SK-N-SH treated with all-trans-retinoic acid at 6 μM for 48 hours (cell line): ENCODE data around the gene DCDC2.
"Not testable (repeated sequence)": the region's sequence is repeated elsewhere in the genome, so short reads cannot be mapped to it uniquely, and the experiment has no call there.

Experiments
- ATAC-seq: fragments of 200-7000 bp; cut with Tn5 transposase; 3 replicates; pipeline ENCODE4 v1.9.1; 2020; ENCODE audit warnings: mild to moderate bottlenecking, moderate library complexity
- ARNTL ChIP-seq: fragments of 450-650 bp; formaldehyde crosslinking; IDR thresholded peaks from 2 replicates; pipeline ENCODE4 v1.5.0; 2020; ENCODE audit warnings: low read depth, mild to moderate bottlenecking, moderate library complexity, borderline replicate concordance
- BACH2 ChIP-seq: fragments of 250-450 bp; sonication (Bioruptor Pico); IDR thresholded peaks from 2 replicates; pipeline ENCODE4 v1.9.0; 2021; ENCODE audit warnings: mild to moderate bottlenecking, borderline replicate concordance
- CSDC2 ChIP-seq: fragments of 250-450 bp; sonication (Bioruptor Pico); IDR thresholded peaks from 2 replicates; pipeline ENCODE4 v1.5.0; 2020; ENCODE audit warnings: mild to moderate bottlenecking, moderate library complexity
- ESRRG ChIP-seq: fragments of 250-450 bp; sonication (Bioruptor Pico); IDR thresholded peaks from 2 replicates; pipeline ENCODE4 v1.6.1; 2021; ENCODE audit warnings: mild to moderate bottlenecking
- GLIS3 ChIP-seq: fragments of 250-450 bp; sonication (Bioruptor Pico); IDR thresholded peaks from 2 replicates; pipeline ENCODE4 v1.5.0; 2020; ENCODE audit warnings: mild to moderate bottlenecking, moderate library complexity
- ISL1 ChIP-seq: fragments of 250-450 bp; sonication (Bioruptor Pico); IDR thresholded peaks from 2 replicates; pipeline ENCODE4 v2.1.2; 2022; ENCODE audit warnings: mild to moderate bottlenecking, moderate library complexity
- OSR1 ChIP-seq: fragments of 250-450 bp; sonication (Bioruptor Pico); IDR thresholded peaks from 2 replicates; pipeline ENCODE4 v1.8.0; 2022; ENCODE audit warnings: moderate library complexity, mild to moderate bottlenecking, inconsistent platforms
- RARB ChIP-seq: fragments of 250-450 bp; sonication (Bioruptor Pico); IDR thresholded peaks from 2 replicates; pipeline ENCODE4 v1.8.0; 2021; ENCODE audit warnings: mild to moderate bottlenecking, moderate library complexity
- TCF4 ChIP-seq: fragments of 250-450 bp; sonication (Bioruptor Pico); IDR thresholded peaks from 2 replicates; pipeline ENCODE4 v1.8.0; 2021; ENCODE audit warnings: mild to moderate bottlenecking, moderate library complexity, borderline replicate concordance
- ZC3H10 ChIP-seq: fragments of 250-450 bp; sonication (Bioruptor Pico); IDR thresholded peaks from 2 replicates; pipeline ENCODE4 v1.5.1; 2021; ENCODE audit warnings: mild to moderate bottlenecking, moderate library complexity
- ZFP3 ChIP-seq: fragments of 250-450 bp; sonication (Bioruptor Pico); IDR thresholded peaks from 2 replicates; pipeline ENCODE4 v1.5.0; 2020; ENCODE audit warnings: mild to moderate bottlenecking, moderate library complexity
- ZFP30 ChIP-seq: fragments of 450-650 bp; formaldehyde crosslinking; IDR thresholded peaks from 2 replicates; pipeline ENCODE4 v1.5.0; 2022; ENCODE audit warnings: mild to moderate bottlenecking, moderate library complexity
- ZNF70 ChIP-seq: fragments of 450-650 bp; formaldehyde crosslinking; IDR thresholded peaks from 2 replicates; pipeline ENCODE4 v1.5.0; 2020; ENCODE audit warnings: mild to moderate bottlenecking, moderate library complexity
- ZNF8 ChIP-seq: fragments of 450-650 bp; formaldehyde crosslinking; IDR thresholded peaks from 2 replicates; pipeline ENCODE4 v1.5.0; 2020; ENCODE audit warnings: mild to moderate bottlenecking, moderate library complexity
- TF ChIP-seq, protein P1 (sequence below): fragments of 250-450 bp; sonication (Bioruptor Pico); IDR thresholded peaks from 2 replicates; pipeline ENCODE4 v1.5.1; 2020; ENCODE audit warnings: low read depth, mild to moderate bottlenecking, moderate library complexity
- TF ChIP-seq, protein P2 (sequence below): fragments of 250-450 bp; sonication (Bioruptor Pico); IDR thresholded peaks from 2 replicates; pipeline ENCODE4 v1.8.0; 2020; ENCODE audit warnings: mild to moderate bottlenecking, moderate library complexity, borderline replicate concordance
- TF ChIP-seq, protein P3 (sequence below): fragments of 250-450 bp; sonication (Bioruptor Pico); IDR thresholded peaks from 2 replicates; pipeline ENCODE4 v1.5.1; 2021; ENCODE audit warnings: mild to moderate bottlenecking, moderate library complexity

The DCDC2 gene

DNA sequence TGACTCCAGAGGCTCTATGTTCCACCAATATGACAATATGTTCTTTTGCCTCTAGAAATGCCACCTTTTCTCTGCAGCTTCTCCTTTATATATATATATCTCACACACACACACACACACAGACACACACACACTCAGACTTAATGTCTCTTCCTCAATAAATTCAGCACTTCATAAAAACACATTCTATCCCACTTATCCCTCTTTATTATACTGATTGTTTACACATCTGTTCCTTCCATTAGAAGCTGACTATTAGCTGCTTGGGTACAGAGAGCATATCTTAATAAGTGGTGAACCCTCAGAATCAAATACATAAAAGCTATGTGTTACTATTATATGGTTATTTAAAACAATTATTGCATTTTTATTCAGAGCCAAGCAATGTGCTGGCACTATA, 208.6 kb downstream of the DCDC2 start:
- no peak for TF ChIP-seq OSR1 (CRISPR knock-in tag)
- TF ChIP-seq, protein P1, sequence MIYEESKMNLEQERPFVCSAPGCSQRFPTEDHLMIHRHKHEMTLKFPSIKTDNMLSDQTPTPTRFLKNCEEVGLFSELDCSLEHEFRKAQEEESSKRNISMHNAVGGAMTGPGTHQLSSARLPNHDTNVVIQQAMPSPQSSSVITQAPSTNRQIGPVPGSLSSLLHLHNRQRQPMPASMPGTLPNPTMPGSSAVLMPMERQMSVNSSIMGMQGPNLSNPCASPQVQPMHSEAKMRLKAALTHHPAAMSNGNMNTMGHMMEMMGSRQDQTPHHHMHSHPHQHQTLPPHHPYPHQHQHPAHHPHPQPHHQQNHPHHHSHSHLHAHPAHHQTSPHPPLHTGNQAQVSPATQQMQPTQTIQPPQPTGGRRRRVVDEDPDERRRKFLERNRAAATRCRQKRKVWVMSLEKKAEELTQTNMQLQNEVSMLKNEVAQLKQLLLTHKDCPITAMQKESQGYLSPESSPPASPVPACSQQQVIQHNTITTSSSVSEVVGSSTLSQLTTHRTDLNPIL (CRISPR knock-in tag) = no peak
- no peak for TF ChIP-seq TCF4 (CRISPR knock-in tag)
- no peak for ATAC-seq

DNA sequence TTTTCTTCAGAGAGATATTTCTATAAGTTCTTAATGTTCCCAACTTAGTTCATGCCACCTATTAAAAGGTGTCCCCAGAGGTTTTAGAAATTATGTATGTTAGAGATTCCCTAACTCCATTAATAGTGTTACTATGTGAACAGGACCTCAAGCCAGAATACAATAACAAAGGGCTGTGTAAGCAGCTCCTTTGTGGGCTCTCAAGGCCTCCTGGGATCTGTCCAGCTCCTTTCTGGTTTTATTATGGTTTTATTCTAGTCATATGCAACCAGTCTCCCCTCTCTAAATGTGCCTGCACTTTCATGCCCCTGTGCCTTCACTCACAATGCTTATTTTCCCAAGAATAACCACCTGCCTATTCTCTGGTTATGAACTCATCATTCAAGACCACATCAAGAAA, 209.2 kb downstream of the DCDC2 start:
- TF ChIP-seq ZFP30 (CRISPR knock-in tag) = no peak
- no peak for TF ChIP-seq ESRRG (CRISPR knock-in tag)
- no peak for TF ChIP-seq GLIS3
- TF ChIP-seq OSR1 (CRISPR knock-in tag) = no peak
- no peak for ATAC-seq

DNA sequence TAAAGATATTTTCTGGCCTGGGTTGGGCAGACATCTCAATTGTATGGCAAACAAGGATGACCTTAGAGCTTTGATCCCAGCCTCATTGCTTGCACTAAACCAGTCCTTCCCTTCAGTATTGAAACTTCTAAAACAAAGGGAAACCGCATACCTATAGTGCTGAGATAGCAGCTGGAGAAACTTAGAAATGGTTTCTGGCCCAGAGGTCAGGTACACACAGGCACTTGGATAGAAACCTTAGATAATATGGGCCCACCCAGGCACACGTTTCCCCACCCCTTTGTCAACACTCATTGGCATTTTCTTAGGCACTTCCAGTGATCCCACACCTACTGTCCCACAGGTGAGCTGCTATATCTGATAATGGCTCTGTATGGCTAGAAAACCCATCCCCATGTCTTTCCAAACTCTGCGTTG, 209.7 kb downstream of the DCDC2 start:
- ATAC-seq = no peak
- TF ChIP-seq ARNTL = no peak
- TF ChIP-seq BACH2 (CRISPR knock-in tag) = no peak
- TF ChIP-seq ZFP30 (CRISPR knock-in tag) = no peak
- no peak for TF ChIP-seq ZFP3
- no peak for TF ChIP-seq RARB (CRISPR knock-in tag)

DNA sequence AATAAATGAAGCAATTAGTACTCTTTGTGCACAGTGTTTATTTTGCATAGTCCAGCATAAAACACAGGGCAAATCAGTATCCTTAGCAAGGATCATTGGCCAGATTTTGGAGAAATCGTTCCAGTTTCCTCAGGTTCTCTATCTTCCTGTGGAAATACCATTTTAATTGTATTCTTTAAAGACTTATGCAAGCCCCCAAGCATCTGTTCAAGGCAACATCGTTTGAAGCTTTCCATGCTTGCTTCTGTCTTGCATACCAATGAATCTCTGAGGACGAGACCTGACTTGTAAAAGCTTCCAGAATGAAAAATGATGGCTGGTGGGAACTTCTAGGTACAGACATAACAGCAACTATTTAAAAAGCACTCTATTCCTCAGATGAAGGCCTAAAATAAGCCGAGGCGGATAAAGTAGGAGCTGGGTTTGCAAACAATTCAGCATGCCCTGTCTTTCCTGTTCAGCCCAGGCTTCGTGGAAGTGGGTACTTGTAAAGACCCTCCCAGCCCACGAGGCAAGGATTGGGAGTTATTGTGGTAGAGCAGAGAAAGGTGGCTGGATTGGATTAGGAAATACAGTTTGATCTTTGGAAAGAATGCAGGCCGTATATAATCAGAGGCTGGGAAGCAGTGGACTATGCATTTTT, 210.2 kb downstream of the DCDC2 start:
- no peak for TF ChIP-seq CSDC2 (CRISPR knock-in tag)
- TF ChIP-seq, protein P2, sequence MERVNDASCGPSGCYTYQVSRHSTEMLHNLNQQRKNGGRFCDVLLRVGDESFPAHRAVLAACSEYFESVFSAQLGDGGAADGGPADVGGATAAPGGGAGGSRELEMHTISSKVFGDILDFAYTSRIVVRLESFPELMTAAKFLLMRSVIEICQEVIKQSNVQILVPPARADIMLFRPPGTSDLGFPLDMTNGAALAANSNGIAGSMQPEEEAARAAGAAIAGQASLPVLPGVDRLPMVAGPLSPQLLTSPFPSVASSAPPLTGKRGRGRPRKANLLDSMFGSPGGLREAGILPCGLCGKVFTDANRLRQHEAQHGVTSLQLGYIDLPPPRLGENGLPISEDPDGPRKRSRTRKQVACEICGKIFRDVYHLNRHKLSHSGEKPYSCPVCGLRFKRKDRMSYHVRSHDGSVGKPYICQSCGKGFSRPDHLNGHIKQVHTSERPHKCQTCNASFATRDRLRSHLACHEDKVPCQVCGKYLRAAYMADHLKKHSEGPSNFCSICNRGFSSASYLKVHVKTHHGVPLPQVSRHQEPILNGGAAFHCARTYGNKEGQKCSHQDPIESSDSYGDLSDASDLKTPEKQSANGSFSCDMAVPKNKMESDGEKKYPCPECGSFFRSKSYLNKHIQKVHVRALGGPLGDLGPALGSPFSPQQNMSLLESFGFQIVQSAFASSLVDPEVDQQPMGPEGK (CRISPR knock-in tag) = no peak
- TF ChIP-seq RARB (CRISPR knock-in tag) = no peak
- no peak for TF ChIP-seq OSR1 (CRISPR knock-in tag)
- TF ChIP-seq, protein P1 (CRISPR knock-in tag) = no peak
- no peak for TF ChIP-seq ZC3H10 (CRISPR knock-in tag)
- TF ChIP-seq ESRRG (CRISPR knock-in tag) = no peak
- TF ChIP-seq ZNF8 (CRISPR knock-in tag) = no peak
- no peak for TF ChIP-seq ZNF70
- TF ChIP-seq ZFP3 = no peak
- no peak for TF ChIP-seq GLIS3
- no peak for ATAC-seq

DNA sequence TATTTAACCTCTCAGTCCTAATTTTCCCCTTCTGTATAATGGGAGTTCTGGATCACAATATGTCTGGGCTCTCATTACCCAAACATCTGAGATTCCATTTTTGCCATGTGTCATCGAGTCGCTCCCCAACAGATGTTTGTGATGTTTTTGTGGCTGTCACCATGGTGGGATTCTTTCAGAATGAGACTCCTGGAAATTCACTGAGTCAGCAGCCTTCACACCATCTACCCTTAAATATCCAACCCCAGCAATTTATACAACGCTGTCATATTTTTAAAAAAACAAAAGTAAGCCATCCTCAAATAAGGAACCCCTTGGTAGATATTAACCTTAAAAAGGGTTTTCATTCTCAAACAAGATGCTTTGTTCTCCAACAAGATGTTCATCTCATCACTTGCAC, 211.0 kb downstream of the DCDC2 start:
- TF ChIP-seq ZFP3 = no peak
- TF ChIP-seq ISL1 (CRISPR knock-in tag) = no peak
- TF ChIP-seq, protein P3, sequence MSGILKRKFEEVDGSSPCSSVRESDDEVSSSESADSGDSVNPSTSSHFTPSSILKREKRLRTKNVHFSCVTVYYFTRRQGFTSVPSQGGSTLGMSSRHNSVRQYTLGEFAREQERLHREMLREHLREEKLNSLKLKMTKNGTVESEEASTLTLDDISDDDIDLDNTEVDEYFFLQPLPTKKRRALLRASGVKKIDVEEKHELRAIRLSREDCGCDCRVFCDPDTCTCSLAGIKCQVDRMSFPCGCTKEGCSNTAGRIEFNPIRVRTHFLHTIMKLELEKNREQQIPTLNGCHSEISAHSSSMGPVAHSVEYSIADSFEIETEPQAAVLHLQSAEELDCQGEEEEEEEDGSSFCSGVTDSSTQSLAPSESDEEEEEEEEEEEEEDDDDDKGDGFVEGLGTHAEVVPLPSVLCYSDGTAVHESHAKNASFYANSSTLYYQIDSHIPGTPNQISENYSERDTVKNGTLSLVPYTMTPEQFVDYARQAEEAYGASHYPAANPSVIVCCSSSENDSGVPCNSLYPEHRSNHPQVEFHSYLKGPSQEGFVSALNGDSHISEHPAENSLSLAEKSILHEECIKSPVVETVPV (CRISPR knock-in tag) = no peak
- TF ChIP-seq ZC3H10 (CRISPR knock-in tag) = no peak
- TF ChIP-seq ESRRG (CRISPR knock-in tag) = no peak
- no peak for TF ChIP-seq RARB (CRISPR knock-in tag)
- TF ChIP-seq, all 23 proteins: peak for 0

DNA sequence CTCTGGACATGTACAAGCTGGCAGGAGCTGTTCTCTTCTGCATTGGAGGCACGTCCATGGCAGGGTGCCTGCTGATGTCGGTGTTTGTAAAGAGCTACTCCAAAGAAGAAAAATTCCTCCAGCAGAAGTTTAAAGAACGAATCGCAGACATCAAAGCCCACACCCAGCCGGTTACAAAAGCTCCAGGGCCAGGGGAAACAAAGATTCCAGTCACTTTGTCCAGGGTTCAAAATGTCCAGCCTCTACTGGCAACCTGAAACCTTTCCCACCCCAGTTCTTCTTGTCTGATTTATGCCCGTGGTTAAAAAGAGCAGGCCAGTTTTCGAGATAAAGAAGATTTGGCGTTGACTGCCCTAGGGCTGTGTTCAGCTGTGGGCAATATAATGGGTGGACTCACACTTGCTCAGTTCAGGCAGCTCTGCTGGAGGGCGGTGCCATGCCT, 212.1 kb downstream of the DCDC2 start:
- TF ChIP-seq ZFP3 = no peak
- TF ChIP-seq, protein P3 (CRISPR knock-in tag) = no peak
- ATAC-seq = no peak

More for the DNA sequence above, 211.0 kb downstream of the DCDC2 start:
- no peak for ATAC-seq

DNA sequence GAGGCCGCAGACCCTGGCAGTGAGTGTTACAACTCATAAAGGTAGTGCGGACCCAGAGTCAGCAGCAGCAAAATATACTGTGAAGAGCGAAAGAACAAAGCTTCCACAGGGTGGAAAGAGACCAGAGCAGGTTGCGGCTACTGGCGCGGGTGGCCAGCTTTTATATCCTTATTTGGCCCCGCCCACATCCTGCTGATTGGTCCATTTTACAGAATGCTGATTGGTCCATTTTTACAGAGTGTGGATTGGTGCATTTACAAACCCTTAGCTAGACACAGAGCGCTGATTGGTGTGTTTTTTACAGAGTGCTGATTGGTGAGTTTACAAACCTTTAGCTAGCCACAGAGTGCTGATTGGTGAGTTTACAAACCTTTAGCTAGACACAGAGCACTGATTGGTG, 215.1 kb downstream of the DCDC2 start:
- not testable (repeated sequence) for ATAC-seq
